HepG2 (cell line): ENCODE data around the gene DOK4. TPM values are rescaled to one million over a fixed set of nuclear protein-coding genes. Genes with fewer than 3 reads are reported as not detected.

ENCODE experiments used
- ERF ChIP-seq: IDR thresholded peaks from 2 replicates; pipeline ENCODE4 v1.6.1; 2018; ENCODE audit warnings: missing biosample characterization, missing genetic modification reagents
- HIVEP1 ChIP-seq: sonication (generic); formaldehyde crosslinking; IDR thresholded peaks from 2 replicates; pipeline ENCODE4 v1.4.0; 2020; ENCODE audit warnings: mild to moderate bottlenecking, missing genetic modification reagents
- HNF4G ChIP-seq, 2 experiments: sonication (generic) in 1 of 2; formaldehyde crosslinking in 1 of 2; IDR thresholded peaks; 2 replicates each; pipeline versions ENCODE4 v1.4.0 to v1.6.1; 2011 to 2020; ENCODE audit warnings: borderline replicate concordance in 2 of 2, low read depth in 2 of 2, mild to moderate bottlenecking in 2 of 2, low read length in 1 of 2, missing genetic modification reagents in 1 of 2, moderate library complexity in 1 of 2
- MAF1 ChIP-seq: sonication (generic); formaldehyde crosslinking; IDR thresholded peaks from 2 replicates; pipeline ENCODE4 v1.5.0; 2020; ENCODE audit warnings: missing genetic modification reagents, borderline replicate concordance
- NFRKB ChIP-seq: fragments of 450-650 bp; IDR thresholded peaks from 2 replicates; pipeline ENCODE4 v1.6.1; 2017
- ONECUT2 ChIP-seq: sonication (generic); formaldehyde crosslinking; IDR thresholded peaks from 2 replicates; pipeline ENCODE4 v1.4.0; 2020; ENCODE audit warnings: missing genetic modification reagents
- PHF8 ChIP-seq: sonication (generic); formaldehyde crosslinking; IDR thresholded peaks from 2 replicates; pipeline ENCODE4 v1.5.0; 2020; ENCODE audit warnings: missing genetic modification reagents
- RARA ChIP-seq: IDR thresholded peaks from 2 replicates; pipeline ENCODE4 v1.6.1; 2016; ENCODE audit warnings: missing genetic modification reagents, missing compliant biosample characterization
- TCF7L2 ChIP-seq: IDR thresholded peaks from 2 replicates; pipeline ENCODE4 v1.6.1; 2011; ENCODE audit warnings: mild to moderate bottlenecking, low read depth, low read length, moderate library complexity
- ZNF143 ChIP-seq: sonication (generic); formaldehyde crosslinking; IDR thresholded peaks from 2 replicates; pipeline ENCODE4 v1.4.0; 2020; ENCODE audit warnings: missing genetic modification reagents
- ZNF607 ChIP-seq: sonication (generic); formaldehyde crosslinking; IDR thresholded peaks from 2 replicates; pipeline ENCODE4 v1.5.1; 2020; ENCODE audit warnings: missing genetic modification reagents, mild to moderate bottlenecking, borderline replicate concordance
- ZNF75D ChIP-seq: sonication (generic); formaldehyde crosslinking; IDR thresholded peaks from 2 replicates; pipeline ENCODE4 v1.8.1; 2023; ENCODE audit warnings: missing genetic modification reagents, mild to moderate bottlenecking, borderline replicate concordance
- ZNF780A ChIP-seq: sonication (generic); formaldehyde crosslinking; IDR thresholded peaks from 2 replicates; pipeline ENCODE4 v1.8.0; 2022; ENCODE audit warnings: mild to moderate bottlenecking, missing genetic modification reagents, moderate library complexity
- polyA plus RNA-seq, 8 experiments: library from polyadenylated mRNA; depleted of rRNA in 3 of 8; stranded (reverse) in 7 of 8; unstranded in 1 of 8; fragments of >200 nt; fragmentation: Illumina TruSeq in 4 of 8; extraction: Trizol in 4 of 8; gene quantifications; 2 replicates each; pipeline versions ENCODE4 v1.2.1 to v1.2.3, GENCODE V29; 2011 to 2016; ENCODE audit warnings: low read depth in 4 of 8, missing spikeins in 1 of 8, mixed read lengths in 1 of 8; ENCODE audit not compliant: insufficient read depth in 1 of 8
- total RNA-seq, 5 experiments: library from RNA; depleted of rRNA; stranded (reverse); fragments of >200 nt; fragmentation: Illumina TruSeq; extraction: Trizol; gene quantifications; 2 replicates each; pipeline ENCODE4 v1.2.3, GENCODE V29; 2016; ENCODE audit warnings: low read depth in 1 of 5
- TF ChIP-seq, protein P1 (sequence below): sonication (generic); formaldehyde crosslinking; IDR thresholded peaks from 2 replicates; pipeline ENCODE4 v1.4.0; 2020; ENCODE audit warnings: missing genetic modification reagents
- TF ChIP-seq, protein P2 (sequence below): sonication (generic); formaldehyde crosslinking; IDR thresholded peaks from 2 replicates; pipeline ENCODE4 v1.9.0; 2021; ENCODE audit warnings: missing genetic modification reagents, borderline replicate concordance
- TF ChIP-seq, protein P3 (sequence below): sonication (generic); formaldehyde crosslinking; IDR thresholded peaks from 2 replicates; pipeline ENCODE4 v1.4.0; 2020; ENCODE audit warnings: missing genetic modification reagents, borderline replicate concordance
- TF ChIP-seq, protein P4 (sequence below): fragments of 450-650 bp; IDR thresholded peaks from 2 replicates; pipeline ENCODE4 v1.6.1; 2017

The DOK4 gene
- total and polyA plus RNA-seq, 2 of the 13 experiments (the other 11 are each of a cell fraction or from before 2014, with no cell fraction given): 52.7 to 70.0 TPM

DNA sequence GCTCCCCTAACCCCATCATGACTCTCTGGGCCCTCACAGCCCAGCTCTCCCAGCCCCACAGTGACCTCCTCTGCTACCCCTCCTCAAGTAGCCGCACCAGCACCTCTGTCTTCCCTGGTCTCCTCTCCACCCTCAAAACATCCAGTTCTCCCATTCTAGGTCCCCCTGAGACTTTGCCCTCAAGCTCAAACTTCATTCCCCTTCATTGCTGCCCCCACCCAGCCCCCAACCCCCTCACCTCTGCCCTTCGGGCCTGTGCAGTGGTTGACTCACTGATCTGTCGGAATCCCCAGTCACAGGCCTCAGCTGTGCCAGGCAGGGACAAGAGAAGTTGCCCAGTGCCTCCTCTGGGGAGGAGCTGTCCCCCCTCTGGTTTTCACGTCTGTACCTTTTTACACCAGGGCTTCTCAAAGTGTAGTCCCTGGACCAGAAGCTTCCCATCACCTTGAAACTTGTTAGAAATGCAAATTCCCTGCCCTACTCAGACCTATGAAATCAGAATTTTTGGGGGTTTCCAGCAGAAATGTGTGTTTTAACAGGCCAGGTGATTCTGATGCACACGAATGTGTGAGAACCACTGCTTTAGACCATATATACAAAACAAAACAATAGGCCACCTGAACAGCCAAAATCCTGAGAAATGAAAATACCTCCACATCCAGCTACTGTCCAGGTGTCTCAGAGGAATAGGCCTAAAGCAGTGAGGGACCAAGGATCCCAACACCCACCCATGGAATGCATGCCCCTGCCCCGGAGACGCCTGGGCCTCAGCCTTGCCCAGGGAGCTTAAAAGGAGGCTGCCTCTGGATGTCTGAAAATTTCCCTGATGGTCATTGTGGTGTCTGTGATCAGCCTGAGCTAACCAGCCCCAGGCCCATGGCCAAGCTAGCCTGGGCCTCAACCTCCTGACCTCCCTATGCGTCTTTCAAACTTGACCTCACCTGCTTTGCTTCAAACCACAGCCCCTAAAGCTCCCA lies 853 bp upstream of the DOK4 start (continued):
- TF ChIP-seq HNF4G (IDR thresholded peaks at IDR 0.05; ENCODE audit: borderline replicate concordance, low read depth, low read length): peak; percentile 40
- no peak for TF ChIP-seq HNF4G (CRISPR knock-in tag; IDR thresholded peaks at IDR 0.05; ENCODE audit: borderline replicate concordance, low read depth)
- TF ChIP-seq RARA (CRISPR knock-in tag): no peak
- TF ChIP-seq ZNF143 (CRISPR knock-in tag): no peak
- TF ChIP-seq, protein P1, sequence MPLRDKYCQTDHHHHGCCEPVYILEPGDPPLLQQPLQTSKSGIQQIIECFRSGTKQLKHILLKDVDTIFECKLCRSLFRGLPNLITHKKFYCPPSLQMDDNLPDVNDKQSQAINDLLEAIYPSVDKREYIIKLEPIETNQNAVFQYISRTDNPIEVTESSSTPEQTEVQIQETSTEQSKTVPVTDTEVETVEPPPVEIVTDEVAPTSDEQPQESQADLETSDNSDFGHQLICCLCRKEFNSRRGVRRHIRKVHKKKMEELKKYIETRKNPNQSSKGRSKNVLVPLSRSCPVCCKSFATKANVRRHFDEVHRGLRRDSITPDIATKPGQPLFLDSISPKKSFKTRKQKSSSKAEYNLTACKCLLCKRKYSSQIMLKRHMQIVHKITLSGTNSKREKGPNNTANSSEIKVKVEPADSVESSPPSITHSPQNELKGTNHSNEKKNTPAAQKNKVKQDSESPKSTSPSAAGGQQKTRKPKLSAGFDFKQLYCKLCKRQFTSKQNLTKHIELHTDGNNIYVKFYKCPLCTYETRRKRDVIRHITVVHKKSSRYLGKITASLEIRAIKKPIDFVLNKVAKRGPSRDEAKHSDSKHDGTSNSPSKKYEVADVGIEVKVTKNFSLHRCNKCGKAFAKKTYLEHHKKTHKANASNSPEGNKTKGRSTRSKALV: no peak
- TF ChIP-seq HIVEP1 (CRISPR knock-in tag): peak; percentile 54; the same call in 1 of the 2 replicates
- TF ChIP-seq TCF7L2: no peak
- no peak for TF ChIP-seq ONECUT2
- TF ChIP-seq MAF1: no peak
- no peak for TF ChIP-seq ZNF607 (CRISPR knock-in tag)
- no peak for TF ChIP-seq ZNF75D (CRISPR knock-in tag)
- TF ChIP-seq NFRKB: no peak
- no peak for TF ChIP-seq ERF (CRISPR knock-in tag)
- no peak for TF ChIP-seq PHF8
- TF ChIP-seq, protein P2, sequence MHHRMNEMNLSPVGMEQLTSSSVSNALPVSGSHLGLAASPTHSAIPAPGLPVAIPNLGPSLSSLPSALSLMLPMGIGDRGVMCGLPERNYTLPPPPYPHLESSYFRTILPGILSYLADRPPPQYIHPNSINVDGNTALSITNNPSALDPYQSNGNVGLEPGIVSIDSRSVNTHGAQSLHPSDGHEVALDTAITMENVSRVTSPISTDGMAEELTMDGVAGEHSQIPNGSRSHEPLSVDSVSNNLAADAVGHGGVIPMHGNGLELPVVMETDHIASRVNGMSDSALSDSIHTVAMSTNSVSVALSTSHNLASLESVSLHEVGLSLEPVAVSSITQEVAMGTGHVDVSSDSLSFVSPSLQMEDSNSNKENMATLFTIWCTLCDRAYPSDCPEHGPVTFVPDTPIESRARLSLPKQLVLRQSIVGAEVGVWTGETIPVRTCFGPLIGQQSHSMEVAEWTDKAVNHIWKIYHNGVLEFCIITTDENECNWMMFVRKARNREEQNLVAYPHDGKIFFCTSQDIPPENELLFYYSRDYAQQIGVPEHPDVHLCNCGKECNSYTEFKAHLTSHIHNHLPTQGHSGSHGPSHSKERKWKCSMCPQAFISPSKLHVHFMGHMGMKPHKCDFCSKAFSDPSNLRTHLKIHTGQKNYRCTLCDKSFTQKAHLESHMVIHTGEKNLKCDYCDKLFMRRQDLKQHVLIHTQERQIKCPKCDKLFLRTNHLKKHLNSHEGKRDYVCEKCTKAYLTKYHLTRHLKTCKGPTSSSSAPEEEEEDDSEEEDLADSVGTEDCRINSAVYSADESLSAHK: no peak
- 0 out of 2 replicates have a peak, but pooled peaks have one; percentile 32 for TF ChIP-seq ZNF780A (CRISPR knock-in tag)
- TF ChIP-seq, protein P3, sequence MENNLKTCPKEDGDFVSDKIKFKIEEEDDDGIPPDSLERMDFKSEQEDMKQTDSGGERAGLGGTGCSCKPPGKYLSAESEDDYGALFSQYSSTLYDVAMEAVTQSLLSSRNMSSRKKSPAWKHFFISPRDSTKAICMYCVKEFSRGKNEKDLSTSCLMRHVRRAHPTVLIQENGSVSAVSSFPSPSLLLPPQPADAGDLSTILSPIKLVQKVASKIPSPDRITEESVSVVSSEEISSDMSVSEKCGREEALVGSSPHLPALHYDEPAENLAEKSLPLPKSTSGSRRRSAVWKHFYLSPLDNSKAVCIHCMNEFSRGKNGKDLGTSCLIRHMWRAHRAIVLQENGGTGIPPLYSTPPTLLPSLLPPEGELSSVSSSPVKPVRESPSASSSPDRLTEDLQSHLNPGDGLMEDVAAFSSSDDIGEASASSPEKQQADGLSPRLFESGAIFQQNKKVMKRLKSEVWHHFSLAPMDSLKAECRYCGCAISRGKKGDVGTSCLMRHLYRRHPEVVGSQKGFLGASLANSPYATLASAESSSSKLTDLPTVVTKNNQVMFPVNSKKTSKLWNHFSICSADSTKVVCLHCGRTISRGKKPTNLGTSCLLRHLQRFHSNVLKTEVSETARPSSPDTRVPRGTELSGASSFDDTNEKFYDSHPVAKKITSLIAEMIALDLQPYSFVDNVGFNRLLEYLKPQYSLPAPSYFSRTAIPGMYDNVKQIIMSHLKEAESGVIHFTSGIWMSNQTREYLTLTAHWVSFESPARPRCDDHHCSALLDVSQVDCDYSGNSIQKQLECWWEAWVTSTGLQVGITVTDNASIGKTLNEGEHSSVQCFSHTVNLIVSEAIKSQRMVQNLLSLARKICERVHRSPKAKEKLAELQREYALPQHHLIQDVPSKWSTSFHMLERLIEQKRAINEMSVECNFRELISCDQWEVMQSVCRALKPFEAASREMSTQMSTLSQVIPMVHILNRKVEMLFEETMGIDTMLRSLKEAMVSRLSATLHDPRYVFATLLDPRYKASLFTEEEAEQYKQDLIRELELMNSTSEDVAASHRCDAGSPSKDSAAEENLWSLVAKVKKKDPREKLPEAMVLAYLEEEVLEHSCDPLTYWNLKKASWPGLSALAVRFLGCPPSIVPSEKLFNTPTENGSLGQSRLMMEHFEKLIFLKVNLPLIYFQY (CRISPR knock-in tag): no peak
- TF ChIP-seq, protein P4, sequence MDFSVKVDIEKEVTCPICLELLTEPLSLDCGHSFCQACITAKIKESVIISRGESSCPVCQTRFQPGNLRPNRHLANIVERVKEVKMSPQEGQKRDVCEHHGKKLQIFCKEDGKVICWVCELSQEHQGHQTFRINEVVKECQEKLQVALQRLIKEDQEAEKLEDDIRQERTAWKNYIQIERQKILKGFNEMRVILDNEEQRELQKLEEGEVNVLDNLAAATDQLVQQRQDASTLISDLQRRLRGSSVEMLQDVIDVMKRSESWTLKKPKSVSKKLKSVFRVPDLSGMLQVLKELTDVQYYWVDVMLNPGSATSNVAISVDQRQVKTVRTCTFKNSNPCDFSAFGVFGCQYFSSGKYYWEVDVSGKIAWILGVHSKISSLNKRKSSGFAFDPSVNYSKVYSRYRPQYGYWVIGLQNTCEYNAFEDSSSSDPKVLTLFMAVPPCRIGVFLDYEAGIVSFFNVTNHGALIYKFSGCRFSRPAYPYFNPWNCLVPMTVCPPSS: no peak
